ENCODE results near the gene C1orf167. TPM values are rescaled to one million over a fixed set of nuclear protein-coding genes. Genes with fewer than 3 reads are reported as not detected.

C1orf167 gene
- total RNA-seq, 1 experiment from 2014 or later = not detected

- Histone ChIP-seq H3K4me3 (no peak overlapping the region), H3K4me1 (peaks cover 17% of the 10 kb centered on the region; the same call in 1 of the 2 replicates), H3K27me3 (no peaks in the 10 kb centered on the region), H3K9me3 (replicated peaks) (no peaks in the 10 kb centered on the region), H3K36me3 (no peaks in the 10 kb centered on the region), H3K27ac (no peak overlapping the region)
- peak; percentile 35 to 46 for DNase-seq
Observed at GRCh38 chr1:11790880-11791715, 29.1 kb downstream of the C1orf167 start.

GRCh38 chr1:11792106-11792505 lies 30.1 kb downstream of the C1orf167 start:
- no peaks in the 10 kb centered on the region for H3K27me3 ChIP-seq
- no peaks in the 10 kb centered on the region for H3K9me3 ChIP-seq (replicated peaks)
- no peak overlapping the region for H3K4me3 ChIP-seq
- H3K4me1 ChIP-seq = peaks cover 17% of the 10 kb centered on the region; the same call in 1 of the 2 replicates
- no peak for DNase-seq
- no peak overlapping the region for H3K27ac ChIP-seq
- H3K36me3 ChIP-seq = no peaks in the 10 kb centered on the region

GRCh38 chr1:11793819-11794218 lies 31.8 kb downstream of the C1orf167 start:
- Histone ChIP-seq H3K27ac (no peak overlapping the region), H3K27me3 (no peaks in the 10 kb centered on the region), H3K36me3 (no peaks in the 10 kb centered on the region), H3K4me3 (no peak overlapping the region), H3K9me3 (replicated peaks) (no peaks in the 10 kb centered on the region), H3K4me1 (peaks cover 12% of the 10 kb centered on the region; the same call in 1 of the 2 replicates)
- DNase-seq = no peak

GRCh38 chr1:11794446-11795237 lies 32.6 kb downstream of the C1orf167 start:
- no peaks in the 10 kb centered on the region for H3K9me3 ChIP-seq (replicated peaks)
- H3K4me3 ChIP-seq = no peak overlapping the region
- no peak for DNase-seq
- no peaks in the 10 kb centered on the region for H3K36me3 ChIP-seq
- no peaks in the 10 kb centered on the region for H3K27me3 ChIP-seq
- peaks cover 8% of the 10 kb centered on the region; the same call in 1 of the 2 replicates for H3K4me1 ChIP-seq
- no peak overlapping the region for H3K27ac ChIP-seq

- no peak overlapping the region for H3K4me3 ChIP-seq
- DNase-seq = no peak
- H3K27me3 ChIP-seq = no peaks in the 10 kb centered on the region
- no peaks in the 10 kb centered on the region for H3K9me3 ChIP-seq (replicated peaks)
- peaks cover 7% of the 10 kb centered on the region; the same call in 1 of the 2 replicates for H3K4me1 ChIP-seq
- H3K27ac ChIP-seq = no peak overlapping the region
- H3K36me3 ChIP-seq = no peaks in the 10 kb centered on the region
Observed at GRCh38 chr1:11795238-11795890, 33.4 kb downstream of the C1orf167 start.

- no peak for DNase-seq
- H3K27ac ChIP-seq = no peak overlapping the region
- H3K4me3 ChIP-seq = no peak overlapping the region
- H3K9me3 ChIP-seq (replicated peaks) = no peaks in the 10 kb centered on the region
- H3K27me3 ChIP-seq = no peaks in the 10 kb centered on the region
- no peaks in the 10 kb centered on the region for H3K36me3 ChIP-seq
- H3K4me1 ChIP-seq = no peaks in the 10 kb centered on the region; the same call in 1 of the 2 replicates
Observed at GRCh38 chr1:11796036-11796828, 34.2 kb downstream of the C1orf167 start.

GRCh38 chr1:11797525-11798216 lies 35.7 kb downstream of the C1orf167 start:
- H3K27ac ChIP-seq = no peak overlapping the region
- DNase-seq = no peak

GRCh38 chr1:11799099-11799498 lies 37.1 kb downstream of the C1orf167 start:
- no peaks in the 10 kb centered on the region for H3K27me3 ChIP-seq
- no peak for DNase-seq
- H3K4me3 ChIP-seq = no peak overlapping the region
- no peaks in the 10 kb centered on the region for H3K9me3 ChIP-seq (replicated peaks)
- H3K36me3 ChIP-seq = no peaks in the 10 kb centered on the region
- H3K27ac ChIP-seq = no peak overlapping the region
- H3K4me1 ChIP-seq = peaks cover 4% of the 10 kb centered on the region; the same call in 1 of the 2 replicates

More at GRCh38 chr1:11797525-11798216, 35.7 kb downstream of the C1orf167 start:
- no peaks in the 10 kb centered on the region for H3K27me3 ChIP-seq
- no peak overlapping the region for H3K4me3 ChIP-seq
- no peaks in the 10 kb centered on the region for H3K9me3 ChIP-seq (replicated peaks)
- no peaks in the 10 kb centered on the region for H3K36me3 ChIP-seq
- no peaks in the 10 kb centered on the region for H3K4me1 ChIP-seq

- no peak for DNase-seq
- H3K27ac ChIP-seq = no peak overlapping the region
- H3K9me3 ChIP-seq (replicated peaks) = no peaks in the 10 kb centered on the region
- peaks cover 11% of the 10 kb centered on the region for H3K4me1 ChIP-seq
- H3K36me3 ChIP-seq = no peaks in the 10 kb centered on the region
- H3K4me3 ChIP-seq = no peak overlapping the region
- H3K27me3 ChIP-seq = no peaks in the 10 kb centered on the region
Observed at GRCh38 chr1:11799896-11800295, 37.9 kb downstream of the C1orf167 start.

- Histone ChIP-seq H3K4me3 (no peak overlapping the region), H3K4me1 (peaks cover 13% of the 10 kb centered on the region), H3K9me3 (replicated peaks) (no peaks in the 10 kb centered on the region), H3K27ac (no peak overlapping the region), H3K36me3 (no peaks in the 10 kb centered on the region), H3K27me3 (no peaks in the 10 kb centered on the region)
- DNase-seq = no peak
Observed at GRCh38 chr1:11800391-11800755, 38.4 kb downstream of the C1orf167 start.

- Histone ChIP-seq H3K27ac (no peak overlapping the region), H3K36me3 (no peaks in the 10 kb centered on the region), H3K27me3 (no peaks in the 10 kb centered on the region), H3K4me1 (peaks cover 13% of the 10 kb centered on the region), H3K9me3 (replicated peaks) (no peaks in the 10 kb centered on the region), H3K4me3 (no peak overlapping the region)
- DNase-seq = no peak
Observed at GRCh38 chr1:11800756-11801433, 38.9 kb downstream of the C1orf167 start.

GRCh38 chr1:11802616-11802972 lies 40.6 kb downstream of the C1orf167 start:
- DNase-seq = no peak
- no peaks in the 10 kb centered on the region for H3K9me3 ChIP-seq (replicated peaks)
- no peak overlapping the region for H3K4me3 ChIP-seq
- no peaks in the 10 kb centered on the region for H3K36me3 ChIP-seq
- peaks cover 22% of the 10 kb centered on the region for H3K4me1 ChIP-seq
- H3K27ac ChIP-seq = no peak overlapping the region
- no peaks in the 10 kb centered on the region for H3K27me3 ChIP-seq
